ENCODE results near the gene MYL5.
A peak's percentile ranks its signal among the peaks of the same experiment; 100 is the strongest.

Gene MYL5

DNA sequence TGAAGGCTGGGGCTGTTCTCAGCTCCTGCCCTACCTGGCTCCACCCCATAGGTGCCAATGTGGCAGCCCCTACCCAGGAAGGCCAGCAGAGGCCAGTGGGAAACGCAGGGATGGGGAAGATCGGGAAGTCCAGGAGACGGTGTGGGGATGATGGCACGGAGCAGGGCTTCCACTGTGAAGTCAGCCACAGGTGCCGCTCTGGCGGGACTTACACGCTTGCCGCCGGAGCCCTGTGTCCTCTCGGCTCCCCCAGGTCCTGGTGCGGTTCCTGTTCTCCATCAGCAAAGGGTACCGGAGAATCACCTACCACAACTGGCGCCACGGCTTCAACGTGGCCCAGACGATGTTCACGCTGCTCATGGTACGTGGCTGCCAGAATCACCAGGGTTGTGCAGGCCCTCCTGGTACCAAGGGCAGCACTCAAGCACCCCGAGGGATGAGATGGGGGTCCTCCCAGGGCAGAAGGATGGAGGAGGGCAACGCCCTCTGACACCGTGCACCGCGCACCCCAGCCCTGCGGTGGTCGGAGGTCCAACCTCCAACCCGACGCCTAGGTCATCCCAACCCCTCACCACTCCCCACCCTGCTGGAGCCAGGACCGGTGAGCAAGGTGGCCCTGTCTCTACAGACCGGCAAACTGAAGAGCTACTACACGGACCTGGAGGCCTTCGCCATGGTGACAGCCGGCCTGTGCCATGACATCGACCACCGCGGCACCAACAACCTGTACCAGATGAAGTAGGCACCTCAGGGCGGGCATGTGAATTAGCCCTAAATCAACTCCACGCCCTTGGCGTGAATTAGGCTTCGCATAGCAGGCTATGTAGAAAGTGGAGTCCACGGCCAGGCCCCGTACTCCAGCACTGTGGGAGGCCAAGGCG is 12.2 kb upstream of the MYL5 start:
- no peak overlapping the region for H3K27ac ChIP-seq
- H3K9me3 ChIP-seq: no peaks in the 10 kb centered on the region
- H3K36me3 ChIP-seq: no peaks in the 10 kb centered on the region
- H3K4me1 ChIP-seq: peaks cover 0 to 12% (median 9%) of the 10 kb centered on the region in 4 donors
- no peak for DNase-seq
- no peak overlapping the region for H3K4me3 ChIP-seq
- peaks cover 0 to 50% of the 10 kb centered on the region in 2 donors for H3K27me3 ChIP-seq
- intact Hi-C loops (cut with DNase I; ENCODE audit: low total_unique reads): no loop called here
- TF ChIP-seq CTCF (IDR thresholded peaks at IDR 0.05): no peak

DNA sequence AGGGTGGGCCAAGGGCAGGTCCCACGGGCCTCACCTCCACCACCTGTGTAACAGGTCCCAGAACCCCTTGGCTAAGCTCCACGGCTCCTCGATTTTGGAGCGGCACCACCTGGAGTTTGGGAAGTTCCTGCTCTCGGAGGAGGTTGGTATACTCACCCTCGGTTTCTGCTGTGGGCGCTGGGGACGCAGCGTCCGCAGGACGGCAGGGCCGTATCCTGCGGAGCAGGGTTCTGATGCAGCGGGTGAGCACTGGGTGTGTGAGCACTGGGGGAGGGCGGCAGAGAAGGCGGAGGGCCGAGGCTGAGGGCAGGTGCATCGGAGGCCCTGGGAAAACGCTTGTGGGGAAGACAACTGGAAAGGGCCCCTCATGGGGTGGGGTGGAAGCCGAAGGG is 11.3 kb upstream of the MYL5 start:
- Histone ChIP-seq H3K9me3 (no peaks in the 10 kb centered on the region), H3K36me3 (no peaks in the 10 kb centered on the region), H3K27me3 (peaks cover 0 to 50% of the 10 kb centered on the region in 2 donors), H3K4me1 (peaks cover 0 to 12% (median 9%) of the 10 kb centered on the region in 4 donors), H3K27ac (no peak overlapping the region), H3K4me3 (peak overlapping the region; percentile 39 to 48)
- DNase-seq: no peak
- intact Hi-C loops (cut with DNase I; ENCODE audit: low total_unique reads): no loop called here
- no peak for TF ChIP-seq CTCF (IDR thresholded peaks at IDR 0.05)

GRCh38 chr4:663438-664428 is 10.6 kb upstream of the MYL5 start:
- peaks cover 0 to 12% (median 9%) of the 10 kb centered on the region in 4 donors for H3K4me1 ChIP-seq
- no peak for TF ChIP-seq CTCF (IDR thresholded peaks at IDR 0.05)
- H3K27me3 ChIP-seq: peaks cover 0 to 50% of the 10 kb centered on the region in 2 donors
- intact Hi-C loops (cut with DNase I; ENCODE audit: low total_unique reads): no loop called here
- H3K4me3 ChIP-seq: peak overlapping the region; percentile 39 to 48
- no peaks in the 10 kb centered on the region for H3K9me3 ChIP-seq
- no peaks in the 10 kb centered on the region for H3K36me3 ChIP-seq
- no peak overlapping the region for H3K27ac ChIP-seq
- DNase-seq: no peak

GRCh38 chr4:664713-665231 is 9.6 kb upstream of the MYL5 start:
- Histone ChIP-seq H3K9me3 (no peaks in the 10 kb centered on the region), H3K36me3 (no peaks in the 10 kb centered on the region), H3K4me1 (peaks cover 0 to 12% (median 9%) of the 10 kb centered on the region in 4 donors), H3K27ac (no peak overlapping the region), H3K27me3 (peaks cover 0 to 50% of the 10 kb centered on the region in 2 donors), H3K4me3 (no peak overlapping the region)
- intact Hi-C loops (cut with DNase I; ENCODE audit: low total_unique reads): no loop called here
- no peak for TF ChIP-seq CTCF (IDR thresholded peaks at IDR 0.05)
- no peak for DNase-seq

DNA sequence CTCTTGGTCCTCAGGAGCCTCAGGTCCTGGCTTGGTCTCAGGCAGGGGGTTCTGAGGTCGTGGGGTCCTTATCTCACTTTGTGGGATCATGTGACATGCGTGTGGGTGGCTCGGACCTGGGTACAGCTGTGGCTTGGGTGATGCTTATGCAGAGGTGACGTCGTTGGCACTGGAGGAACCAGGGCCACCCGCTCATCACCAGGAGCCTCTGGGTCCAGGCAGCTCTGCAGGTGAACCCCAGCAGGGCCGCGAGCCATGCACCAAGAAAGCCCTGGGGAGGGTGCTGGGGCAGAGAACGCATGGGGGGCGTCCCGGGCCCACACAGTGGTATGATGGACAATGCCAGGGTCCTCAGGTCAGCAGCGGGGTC is 9.0 kb upstream of the MYL5 start:
- peaks cover 0 to 1% (median 0%) of the 10 kb centered on the region in 3 donors for H3K36me3 ChIP-seq
- H3K4me1 ChIP-seq: peaks cover 0 to 12% (median 9%) of the 10 kb centered on the region in 4 donors
- H3K27me3 ChIP-seq: peaks cover 0 to 48% of the 10 kb centered on the region in 2 donors
- no peaks in the 10 kb centered on the region for H3K9me3 ChIP-seq
- TF ChIP-seq CTCF (IDR thresholded peaks at IDR 0.05): no peak
- no peak overlapping the region for H3K27ac ChIP-seq
- no peak overlapping the region for H3K4me3 ChIP-seq
- no peak for DNase-seq
- intact Hi-C loops (cut with DNase I; ENCODE audit: low total_unique reads): no loop called here
